GM18519 (cell line): ENCODE data around the gene MCEE.
"Not testable (repeated sequence)": the region's sequence is repeated elsewhere in the genome, so short reads cannot be mapped to it uniquely, and the experiment has no call there.

Experiments
- ATAC-seq: cut with Tn5 transposase; IDR thresholded peaks from one replicate; pipeline ENCODE4 v1.9.1; 2021; ENCODE audit warnings: mild to moderate bottlenecking, moderate library complexity; ENCODE audit not compliant: unreplicated experiment, low FRiP score

The MCEE gene

GRCh38 chr2:71129114-71129901 is 721 bp downstream of the MCEE start:
- no peak for ATAC-seq

GRCh38 chr2:71126957-71127356 is 3.1 kb downstream of the MCEE start:
- no peak for ATAC-seq

DNA sequence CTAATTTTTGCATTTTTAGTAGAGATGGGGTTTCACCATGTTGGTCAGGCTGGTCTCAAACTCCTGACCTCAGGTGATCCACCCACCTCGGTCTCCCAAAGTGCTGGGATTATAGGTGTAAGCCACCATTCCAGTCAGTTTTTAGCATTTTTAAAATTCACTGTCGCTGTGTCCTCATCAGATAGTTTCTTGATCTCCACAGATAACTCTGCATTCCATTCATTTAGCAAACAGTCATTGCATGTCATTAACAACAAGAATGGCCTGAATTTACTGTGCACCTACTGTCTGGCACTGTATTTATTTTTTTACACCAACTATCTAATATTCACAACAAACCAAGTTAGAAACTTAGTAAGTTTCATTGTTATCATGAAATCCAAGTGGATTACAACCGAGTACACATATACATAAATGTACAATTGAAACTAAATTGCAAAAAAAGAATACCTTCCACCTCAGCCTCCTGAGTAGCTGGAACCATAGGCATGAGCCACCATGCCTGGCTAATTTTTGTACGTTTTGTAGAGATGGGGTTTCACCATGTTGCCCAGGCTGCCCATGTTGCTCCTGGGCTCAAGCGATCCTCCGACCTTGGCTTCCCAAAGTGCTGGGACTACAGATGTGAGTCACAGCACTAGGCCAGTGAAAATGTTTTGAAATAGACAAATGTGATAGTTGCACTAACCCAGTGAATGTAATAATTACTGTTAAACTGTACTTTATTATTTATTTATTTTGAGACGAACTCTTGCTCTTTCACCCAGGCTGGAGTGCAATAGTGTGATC is 4.3 kb downstream of the MCEE start:
- no peak for ATAC-seq

DNA sequence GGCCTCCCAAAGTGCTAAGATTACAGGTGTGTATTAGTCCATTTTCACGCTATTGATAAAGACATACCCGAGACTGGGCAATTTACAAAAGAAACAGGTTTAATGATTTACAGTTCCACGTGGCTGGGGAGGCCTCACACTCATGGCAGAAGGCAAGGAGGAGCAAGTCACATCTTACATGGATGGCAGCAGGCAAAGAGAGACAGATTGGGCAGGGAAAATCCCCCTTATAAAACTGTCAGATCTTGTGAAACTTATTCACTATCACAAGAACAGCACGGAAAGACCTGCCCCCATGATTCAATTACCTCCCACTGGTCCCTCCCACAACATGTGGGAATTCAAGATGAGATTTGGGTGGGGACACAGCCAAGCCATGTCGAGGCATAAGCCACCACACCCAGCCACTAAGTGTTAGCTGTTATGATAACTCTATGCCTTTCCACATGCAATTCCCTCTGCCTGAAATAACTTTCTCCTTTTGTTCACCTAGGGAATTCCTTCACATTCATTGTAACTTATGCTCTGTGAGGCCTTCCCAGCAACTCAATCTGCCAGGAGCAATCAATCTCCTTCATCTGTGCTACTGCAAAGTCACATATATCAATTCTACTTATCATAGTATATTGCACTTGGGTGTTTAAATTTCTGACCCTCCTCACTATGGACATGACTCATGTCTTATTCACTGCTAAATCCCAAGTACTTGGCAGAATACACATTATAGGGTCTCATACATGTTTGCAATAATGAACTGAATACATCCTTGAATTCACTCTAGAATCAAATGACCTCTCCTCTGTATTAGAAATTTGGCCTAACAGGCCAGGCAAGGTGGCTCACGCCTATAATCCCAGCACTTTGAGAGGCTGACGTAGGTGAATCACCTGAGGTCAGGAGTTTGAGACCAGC is 7.4 kb downstream of the MCEE start:
- no peak for ATAC-seq

DNA sequence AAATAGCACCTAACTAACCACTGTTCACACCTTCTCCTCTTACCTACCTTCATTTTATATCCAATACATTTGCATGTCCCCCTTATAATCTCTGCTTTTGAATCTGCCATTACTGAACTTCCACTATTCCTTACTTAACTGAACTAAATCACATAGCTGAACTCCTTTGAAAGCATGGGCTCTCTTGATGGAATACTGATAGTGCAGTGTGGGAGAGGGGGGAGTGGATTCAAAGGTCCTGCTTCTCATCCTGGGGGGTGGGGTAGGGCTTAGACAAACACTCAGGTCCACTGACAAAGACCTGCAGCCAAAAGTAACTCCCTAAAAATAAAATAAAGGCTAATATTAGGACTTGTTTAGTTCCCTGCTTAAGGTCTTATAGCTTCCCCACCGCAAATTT is 8.6 kb downstream of the MCEE start:
- no peak for ATAC-seq

- ATAC-seq: no peak
Measured at GRCh38 chr2:71120195-71120594, 9.8 kb downstream of the MCEE start.

- ATAC-seq: no peak
Measured at GRCh38 chr2:71117063-71117462, 13.0 kb downstream of the MCEE start.

- no peak for ATAC-seq
Measured at GRCh38 chr2:71113843-71114242, 16.2 kb downstream of the MCEE start.

DNA sequence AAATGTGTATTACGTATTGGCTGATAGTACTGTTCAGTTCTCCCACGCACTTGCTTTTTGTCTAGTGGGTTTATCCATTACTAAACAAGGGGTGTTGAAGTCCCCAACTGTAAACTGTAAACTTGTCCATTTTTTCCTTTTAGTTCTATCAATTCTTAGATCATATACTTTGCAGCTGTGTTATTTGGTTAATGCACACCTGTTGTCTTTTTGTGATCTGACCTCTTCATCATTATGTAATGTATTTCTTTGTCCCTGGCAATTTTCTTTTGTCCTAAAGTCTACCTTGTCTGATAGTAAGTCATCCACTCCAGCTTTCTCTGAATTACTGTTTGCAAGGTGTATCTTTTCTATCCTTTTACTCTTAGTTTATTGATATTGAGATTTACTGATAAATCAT is 21.9 kb downstream of the MCEE start:
- no peak for ATAC-seq

DNA sequence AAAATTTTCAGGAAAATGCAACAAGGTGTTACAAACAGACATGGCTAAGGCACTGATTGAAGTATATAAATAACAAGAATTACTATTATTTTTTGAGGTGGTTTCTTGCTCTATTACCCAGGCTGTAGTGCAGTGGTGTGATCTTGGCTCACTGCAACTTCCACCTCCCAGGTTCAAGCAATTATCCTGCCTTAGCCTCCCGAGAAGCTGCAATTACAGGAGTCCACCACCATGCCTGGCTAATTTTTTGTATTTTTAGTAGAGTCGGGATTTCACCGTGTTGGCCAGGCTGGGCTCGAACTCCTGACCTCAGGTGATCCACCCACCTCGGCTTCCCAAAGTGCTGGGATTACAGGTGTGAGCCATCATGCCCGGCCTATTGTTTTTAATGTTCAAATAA is 23.6 kb downstream of the MCEE start:
- not testable (repeated sequence) for ATAC-seq

- ATAC-seq: no peak
Measured at GRCh38 chr2:71103809-71104208, 26.2 kb downstream of the MCEE start.

DNA sequence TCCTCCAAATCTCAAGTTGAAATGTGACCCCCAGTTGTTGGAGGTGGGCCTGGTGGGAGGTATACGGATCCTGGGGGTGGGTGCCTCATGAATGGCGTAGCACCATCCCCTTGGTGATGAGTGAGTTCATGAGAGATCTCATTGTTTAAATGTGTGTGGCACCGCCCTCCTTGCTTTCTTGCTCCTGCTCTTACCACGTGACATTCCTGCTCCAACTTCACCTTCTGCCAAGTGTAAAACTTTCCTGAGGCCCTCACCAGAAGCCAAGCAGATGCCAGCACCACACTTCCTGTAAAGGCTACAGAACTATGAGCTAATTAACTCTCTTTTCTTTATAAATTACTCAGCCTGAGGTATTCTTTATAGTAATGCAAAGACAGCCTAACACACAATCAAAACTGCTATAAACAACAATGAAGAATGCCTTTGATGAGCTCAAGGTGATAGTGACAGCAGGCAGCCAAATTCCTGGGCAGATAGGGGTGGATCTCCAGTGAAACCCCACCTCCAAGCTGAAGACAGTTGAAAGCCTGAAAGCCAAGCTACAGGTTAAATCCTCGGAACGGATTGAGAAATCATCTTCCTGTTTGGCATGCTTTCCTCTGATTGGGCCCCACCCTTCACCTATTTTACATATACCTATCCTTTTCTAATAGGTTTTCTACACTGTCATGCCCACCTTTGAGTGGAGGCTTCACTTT is 26.9 kb downstream of the MCEE start:
- ATAC-seq: no peak

DNA sequence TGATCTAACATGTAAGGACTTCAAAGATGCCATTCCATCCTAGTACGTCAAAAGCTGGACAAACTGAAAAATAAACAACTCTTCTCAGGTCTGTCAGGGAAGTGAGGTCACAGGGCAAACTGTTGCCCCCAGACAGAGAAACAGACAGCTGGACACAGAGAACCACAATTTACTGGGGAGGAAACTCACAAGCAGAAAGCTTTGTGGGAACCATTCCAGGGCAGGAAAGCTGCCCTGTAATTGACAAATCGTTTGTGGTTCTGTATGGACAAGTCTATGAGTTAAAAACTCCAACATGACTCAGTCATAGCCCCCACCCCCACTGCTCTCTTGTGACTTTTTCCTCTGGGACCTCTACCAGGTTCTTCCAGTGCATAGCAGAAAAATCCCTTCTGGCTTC is 28.4 kb downstream of the MCEE start:
- ATAC-seq: no peak

DNA sequence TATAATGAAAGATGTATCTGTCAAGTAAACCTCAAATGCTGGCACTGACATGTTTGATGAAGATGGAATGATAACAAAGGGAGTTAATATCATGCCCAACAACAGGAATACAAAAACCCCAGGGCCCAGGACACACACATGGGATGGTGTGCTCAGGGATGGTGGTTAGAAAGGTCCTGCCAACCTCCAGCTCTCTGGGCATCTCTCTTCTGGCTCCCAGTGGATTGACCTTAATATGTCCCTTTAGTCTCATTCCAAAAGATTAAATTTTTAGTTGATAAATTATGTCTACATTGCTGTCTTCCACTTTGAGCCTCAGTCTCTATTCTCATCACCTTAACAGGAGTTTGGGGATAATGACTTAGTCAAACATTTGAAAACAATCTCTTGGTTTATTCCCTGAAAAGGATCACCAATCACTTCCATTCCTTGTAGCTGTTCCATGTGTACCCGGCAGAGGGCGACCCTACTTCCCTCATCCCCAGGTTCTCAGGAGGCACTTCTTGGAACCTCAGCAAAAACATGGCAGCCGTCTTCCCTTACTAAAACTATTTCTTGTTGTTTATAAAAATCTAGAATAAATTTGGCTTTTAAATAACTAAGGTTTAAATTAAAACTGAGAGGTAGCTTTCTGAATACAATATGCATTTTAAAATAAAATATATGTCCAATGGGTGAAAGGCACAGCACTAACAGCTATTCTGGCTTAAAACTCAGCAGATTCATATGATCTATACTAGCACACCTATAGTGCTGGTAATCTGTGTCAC is 29.6 kb downstream of the MCEE start:
- ATAC-seq: no peak

DNA sequence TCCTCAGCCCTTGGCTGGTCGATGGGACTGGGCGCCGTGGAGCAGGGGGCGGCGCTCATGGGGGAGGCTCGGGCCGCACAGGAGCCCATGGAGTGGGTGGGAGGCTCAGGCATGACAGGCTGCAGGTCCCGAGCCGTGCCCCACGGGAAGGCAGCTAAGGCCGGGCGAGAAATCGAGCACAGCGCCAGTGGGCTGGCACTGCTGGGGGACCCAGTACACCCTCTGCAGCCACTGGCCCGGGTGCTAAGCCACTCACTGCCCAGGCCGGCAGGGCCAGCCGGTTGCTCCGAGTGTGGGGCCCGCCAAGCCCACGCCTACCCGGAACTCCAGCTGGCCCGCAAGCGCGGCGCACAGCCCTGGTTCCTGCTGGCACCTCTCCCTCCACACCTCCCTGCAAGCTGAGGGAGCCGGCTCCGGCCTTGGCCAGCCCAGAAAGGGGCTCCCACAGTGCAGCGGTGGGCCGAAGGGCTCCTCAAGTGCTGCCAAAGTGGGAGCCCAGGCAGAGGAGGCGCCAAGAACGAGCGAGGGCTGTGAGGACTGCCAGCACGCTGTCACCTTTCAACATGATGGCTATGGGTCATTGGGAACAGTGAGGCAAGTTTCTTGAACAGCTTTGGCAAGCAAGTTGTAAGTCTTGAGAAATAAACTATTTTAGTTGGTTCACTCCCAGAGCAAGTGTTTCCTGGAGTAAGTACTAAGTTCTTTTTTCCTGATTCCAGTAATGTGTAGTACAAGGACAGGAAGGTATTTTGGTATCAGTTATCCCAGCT is 37.4 kb downstream of the MCEE start:
- ATAC-seq: not testable (repeated sequence)

GRCh38 chr2:71091808-71092207 is 38.2 kb downstream of the MCEE start:
- ATAC-seq: not testable (repeated sequence)

- ATAC-seq: not testable (repeated sequence)
Measured at GRCh38 chr2:71089475-71089874, 40.6 kb downstream of the MCEE start.

- ATAC-seq: not testable (repeated sequence)
Measured at GRCh38 chr2:71085325-71086003, 44.6 kb downstream of the MCEE start.
